Cerebellar cortex (tissue), 1 donor: ENCODE data around the gene AAK1.
"Not testable (repeated sequence)": the region's sequence is repeated elsewhere in the genome, so short reads cannot be mapped to it uniquely, and the experiment has no call there.

Experiments
- DNase-seq: peaks from one replicate; pipeline ENCODE4 v3.0.0-alpha.2; 2015; ENCODE audit warnings: low spot score

AAK1 gene

GRCh38 chr2:69659941-69660483, 16.5 kb upstream of the AAK1 start:
- DNase-seq, result no peak

GRCh38 chr2:69659349-69659748, 15.8 kb upstream of the AAK1 start:
- DNase-seq, result no peak

DNA sequence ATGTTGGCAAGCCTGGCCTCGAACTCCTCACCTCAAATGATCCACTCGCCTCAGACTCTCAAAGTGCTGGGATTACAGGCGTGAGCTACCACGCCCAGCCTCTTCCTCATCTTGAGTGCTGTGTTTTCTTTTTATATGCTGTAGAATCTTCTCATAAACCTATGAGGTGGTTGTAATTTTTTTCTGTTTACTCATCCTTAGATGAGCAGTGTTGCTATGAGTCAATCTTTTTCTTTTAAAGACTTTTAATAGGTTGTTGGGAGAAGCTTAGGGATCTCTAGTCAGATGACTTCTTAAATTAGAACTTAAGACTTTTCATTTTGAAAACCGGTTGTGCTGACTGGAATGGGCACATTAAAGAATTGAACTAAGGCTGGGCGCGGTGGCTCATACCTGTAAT, 8.7 kb upstream of the AAK1 start:
- DNase-seq, result no peak

GRCh38 chr2:69647196-69647595, 3.7 kb upstream of the AAK1 start:
- not testable (repeated sequence) for DNase-seq

GRCh38 chr2:69646714-69647113, 3.2 kb upstream of the AAK1 start:
- no peak for DNase-seq

DNA sequence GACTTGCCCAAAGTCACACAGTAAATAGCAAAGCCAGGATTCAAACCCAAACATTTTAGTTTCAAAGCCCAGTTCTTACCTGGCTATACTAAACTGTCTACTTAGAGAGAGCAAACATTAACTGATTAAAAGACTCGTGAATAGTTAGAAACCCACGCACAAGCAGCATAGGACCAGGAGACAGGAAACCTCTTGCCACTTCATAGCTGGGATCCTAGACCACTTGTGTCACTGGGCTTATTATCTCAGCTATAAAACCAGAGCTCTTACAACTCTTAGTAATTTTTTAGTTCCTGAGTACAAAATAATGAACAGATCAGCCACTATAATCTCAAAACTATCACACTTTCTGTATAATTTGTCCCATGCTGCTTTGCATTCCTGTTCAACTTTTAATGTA, 2.4 kb upstream of the AAK1 start:
- no peak for DNase-seq

DNA sequence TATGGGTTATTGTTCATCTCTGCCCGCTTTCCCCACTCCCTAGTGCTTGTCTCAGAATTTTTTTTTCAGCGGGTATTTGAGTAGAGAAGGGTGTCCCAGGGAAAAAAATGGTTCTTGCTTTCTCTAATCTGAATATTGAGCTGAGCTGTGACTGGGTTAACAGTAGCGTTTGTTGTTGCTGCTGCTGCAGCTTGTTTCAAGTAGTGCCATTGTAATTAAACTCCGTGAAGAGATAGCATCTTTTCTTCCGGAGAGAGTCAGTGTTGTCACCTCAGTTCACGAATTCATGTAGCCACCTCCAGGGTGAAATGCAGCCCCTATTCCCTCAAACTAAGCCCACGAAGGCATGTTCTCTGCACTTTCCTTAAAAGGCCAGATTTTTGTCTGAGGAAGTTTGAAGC, 1.5 kb upstream of the AAK1 start:
- peak; percentile 42 for DNase-seq

DNA sequence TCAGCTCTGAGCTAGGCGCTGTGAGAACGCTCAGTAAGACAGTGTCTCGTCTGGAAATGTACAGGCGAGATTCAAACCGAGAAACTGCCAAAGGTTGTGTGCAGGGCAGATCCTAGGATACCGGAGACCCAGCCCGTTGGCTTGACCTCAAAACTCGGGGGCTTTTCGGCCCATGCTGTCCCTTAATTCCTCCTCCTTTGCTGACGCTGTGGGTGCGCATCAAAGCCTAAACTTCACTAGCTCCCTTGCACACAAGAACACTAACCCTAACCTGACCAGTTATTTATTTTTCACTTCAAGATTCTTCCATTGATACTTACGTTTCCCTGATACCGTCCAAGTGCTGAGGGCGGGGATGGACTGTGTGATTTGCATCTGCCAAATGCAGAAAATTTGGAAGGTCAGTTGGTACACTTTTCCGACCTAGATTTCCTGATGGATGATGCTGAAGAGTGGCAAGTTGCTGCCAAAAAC, 1.0 kb upstream of the AAK1 start:
- DNase-seq, result no peak

GRCh38 chr2:69642709-69643601, 584 bp downstream of the AAK1 start:
- peak; percentile 49 for DNase-seq

GRCh38 chr2:69641887-69642708, 1.4 kb downstream of the AAK1 start:
- peak; percentile 36 for DNase-seq

DNA sequence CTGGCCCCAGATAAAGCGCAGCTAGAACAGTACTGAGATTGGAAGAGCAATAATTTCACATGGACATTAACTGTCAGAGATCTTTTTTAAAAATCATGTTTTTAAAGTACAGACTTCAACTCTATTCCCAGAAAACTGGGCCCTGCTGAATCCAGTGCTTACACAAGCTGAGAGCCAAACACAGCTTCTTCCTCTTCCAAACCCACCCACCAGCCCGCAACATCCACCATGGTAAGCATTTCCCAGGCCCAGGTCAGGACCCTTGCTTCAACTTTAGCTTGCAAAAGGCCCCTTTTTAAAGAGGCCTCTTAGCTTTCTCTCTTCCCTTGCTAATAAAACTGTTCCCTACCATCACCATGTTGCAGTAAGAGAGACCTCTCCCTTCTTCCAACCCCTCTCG, 2.1 kb downstream of the AAK1 start:
- DNase-seq, result peak; percentile 27

- DNase-seq, result no peak
Observed at GRCh38 chr2:69639266-69639665, 4.3 kb downstream of the AAK1 start.

DNA sequence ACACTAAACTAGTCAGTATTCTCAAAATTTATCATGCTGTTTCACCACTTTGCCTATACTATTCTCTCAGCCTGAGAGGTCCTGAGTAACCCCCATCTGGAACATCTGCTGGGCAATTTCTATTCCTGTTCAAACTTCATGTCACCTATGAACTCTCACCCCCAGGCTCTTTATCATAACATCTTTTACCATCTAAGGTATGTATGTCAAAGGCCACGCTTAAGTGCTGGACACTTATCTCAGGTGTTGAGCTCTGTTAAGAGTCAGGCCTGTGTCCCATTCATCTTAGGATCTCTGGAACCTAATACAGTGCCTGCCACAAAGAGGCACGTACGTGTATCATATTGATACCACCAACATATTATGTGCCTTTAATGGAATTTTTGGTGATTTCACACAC, 4.9 kb downstream of the AAK1 start:
- no peak for DNase-seq

GRCh38 chr2:69637923-69638322, 5.6 kb downstream of the AAK1 start:
- no peak for DNase-seq

DNA sequence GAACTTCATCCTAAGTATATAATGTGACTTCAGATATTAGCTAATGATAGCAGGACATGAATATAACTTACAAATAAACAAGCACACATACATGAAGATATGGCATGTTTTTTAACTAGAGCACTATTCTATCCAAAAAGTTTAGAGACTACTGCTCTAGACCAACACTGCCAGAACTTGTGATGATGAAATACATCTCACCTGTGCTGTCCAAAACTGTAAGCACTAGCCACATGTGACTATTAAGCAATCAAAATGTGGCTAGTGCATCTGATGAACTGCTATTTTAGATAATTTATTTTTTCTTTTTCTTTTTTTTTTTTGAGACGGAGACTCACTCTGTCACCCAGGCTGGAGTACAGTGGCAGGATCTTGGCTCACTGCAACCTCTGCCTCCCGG, 7.1 kb downstream of the AAK1 start:
- DNase-seq, result no peak

- no peak for DNase-seq
Observed at GRCh38 chr2:69635432-69635831, 8.1 kb downstream of the AAK1 start.

DNA sequence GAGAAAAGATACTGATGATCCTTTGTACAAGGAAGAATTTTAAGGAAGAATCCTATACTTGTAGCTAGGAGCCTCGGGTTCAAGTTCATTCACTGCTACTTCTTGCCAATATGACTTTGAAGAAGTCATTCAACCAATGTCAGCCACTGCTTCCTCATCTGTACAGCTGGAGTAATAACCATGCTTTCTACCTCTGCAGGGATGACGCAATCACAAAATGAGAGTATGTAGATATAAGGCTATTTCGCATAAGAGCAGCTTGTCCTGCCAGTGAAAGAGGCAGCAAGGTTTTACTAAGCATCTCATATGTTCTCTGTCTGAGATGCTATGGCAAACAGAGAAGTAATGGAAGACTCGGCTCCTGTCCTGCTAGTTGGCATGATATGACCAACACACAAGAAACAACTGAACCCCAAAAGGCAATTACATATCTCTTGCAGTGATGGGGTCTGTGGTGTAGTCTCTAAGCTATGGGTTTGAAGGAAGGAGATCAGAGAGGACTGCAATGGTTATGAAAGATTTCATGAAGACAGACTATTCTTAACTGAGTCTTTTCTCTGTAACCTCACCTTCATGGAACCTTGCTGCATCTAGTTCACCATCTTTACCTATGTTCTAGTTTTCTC, 9.2 kb downstream of the AAK1 start:
- DNase-seq, result no peak

DNA sequence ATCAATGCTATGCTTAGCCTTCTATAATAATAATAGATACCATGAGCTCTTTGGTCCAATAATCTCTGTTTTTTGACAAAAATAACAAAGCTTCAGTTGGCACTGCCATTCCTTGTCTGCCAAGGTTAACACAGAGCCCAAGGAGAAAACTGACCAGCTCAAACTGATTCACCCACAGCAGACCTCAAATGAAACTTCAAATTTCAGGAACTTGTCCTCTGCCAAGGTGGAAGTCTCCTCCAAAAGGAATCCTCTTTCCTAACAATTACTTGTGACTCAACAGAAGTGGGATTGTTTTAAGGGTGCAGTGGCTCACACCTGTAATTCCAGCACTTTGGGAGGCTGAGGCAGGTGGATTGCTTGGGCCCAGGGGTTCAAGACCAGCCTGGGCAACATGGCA, 12.1 kb downstream of the AAK1 start:
- no peak for DNase-seq

GRCh38 chr2:69629921-69630608, 13.5 kb downstream of the AAK1 start:
- DNase-seq, result no peak

- DNase-seq, result no peak
Observed at GRCh38 chr2:69628325-69629021, 15.1 kb downstream of the AAK1 start.
